Pancreas (tissue), 10 donors: ENCODE data around the gene SPRR3. TPM values are rescaled to one million over a fixed set of nuclear protein-coding genes. Genes with fewer than 3 reads are reported as not detected.

ENCODE experiments used
- ATAC-seq, 4 donors: fragments of 200-7000 bp; cut with Tn5 transposase; one replicate each; pipeline versions ENCODE4 v1.8.0 to v1.9.1; 2020; ENCODE audit warnings: mild to moderate bottlenecking in 4 of 4, moderate library complexity in 4 of 4
- DNase-seq, 6 donors: peaks; one replicate each; pipeline ENCODE4 v3.0.0-alpha.2; 2020
- FAIRE-seq: peaks from 2 replicates; lab custom pipeline; 2012; peaks lifted over from hg19 to GRCh38; lab: Jason Lieb, UNC
- H3K27ac ChIP-seq, 4 donors: fragments of 200-600 bp; sonication (generic); 1 replicate in 3 of 4; 2 replicates in 1 of 4; pipeline versions ENCODE4 v1.5.0 to v1.8.0; 2020
- H3K27me3 ChIP-seq, 4 donors: fragments of 200-600 bp; one replicate each; pipeline ENCODE4 v1.8.0; 2021
- H3K36me3 ChIP-seq, 3 donors: fragments of 200-600 bp; sonication (generic) in 1 of 3; one replicate each; pipeline versions ENCODE4 v1.5.0 to v1.8.0; 2020 to 2021
- H3K4me1 ChIP-seq, 3 donors: fragments of 200-600 bp; one replicate each; pipeline ENCODE4 v1.8.0; 2021
- H3K4me3 ChIP-seq, 4 donors: fragments of 200-600 bp; sonication (generic) in 2 of 4; one replicate each; pipeline versions ENCODE4 v1.5.0 to v1.8.0; 2020 to 2021
- H3K9me3 ChIP-seq, 4 donors: fragments of 200-600 bp; one replicate each; pipeline ENCODE4 v1.8.0; 2021
- whole genome bisulfite sequencing, 2 donors: extraction: QIAGEN DNeasy Blood & Tissue Kit; methylation state at CpG; one replicate each; pipeline ENCODE4 v1.1.7; 2013; 5-methylcytosine and 5-hydroxymethylcytosine counted together
- intact Hi-C, 3 donors: fragments of 100-400 bp; cut with DNase I; formaldehyde crosslinking; loops; one replicate each; pipeline versions ENCODE4 v1.11.1 to v1.14.2; 2022
- polyA plus RNA-seq, 2 donors: library from polyadenylated mRNA; stranded (reverse); fragments of 200-250 nt; gene quantifications; one replicate each; pipeline ENCODE4 v1.2.3, GENCODE V29; 2013
- total RNA-seq, 6 donors: library from RNA; stranded (reverse); fragmentation: NEBNext Ultra II Directional in 4 of 6; extraction: Animal tissue kit (Norgen Biotek cat#: 25700) in 4 of 6; gene quantifications; one replicate each; pipeline versions ENCODE4 v1.2.1 to v1.2.4, GENCODE V29; 2021 to 2023
- TF ChIP-seq, protein P1 (sequence below), 4 donors: fragments of 200-600 bp; sonication (generic) in 3 of 4; IDR thresholded peaks; one replicate each; pipeline versions ENCODE4 v1.5.0 to v1.8.0; 2021; ENCODE audit warnings: antibody characterized with exemption in 4 of 4
- donor health status: healthy with polysubstance abuse.
- donor health status: DM: no; HTN: no; CAD: no; lungs with moderate emphysema.
- donor health status: DM: no; HTN: no; CAD: no.
- donor health status: control.
- donor health status: control.
- donor health status: Bipolar disorder and iron deficiency.
- donor health status: DM: yes; HTN: yes; CAD: no.
- donor health status: DM: no; HTN: no; CAD: no.
- donor health status: DM: no; HTN: no; CAD: no.
- donor health status: DM: yes; HTN: yes; CAD: no.

The SPRR3 gene
- total and polyA plus RNA-seq, 8 donors: 2.8 to 3.2 TPM; not detected in 6

DNA sequence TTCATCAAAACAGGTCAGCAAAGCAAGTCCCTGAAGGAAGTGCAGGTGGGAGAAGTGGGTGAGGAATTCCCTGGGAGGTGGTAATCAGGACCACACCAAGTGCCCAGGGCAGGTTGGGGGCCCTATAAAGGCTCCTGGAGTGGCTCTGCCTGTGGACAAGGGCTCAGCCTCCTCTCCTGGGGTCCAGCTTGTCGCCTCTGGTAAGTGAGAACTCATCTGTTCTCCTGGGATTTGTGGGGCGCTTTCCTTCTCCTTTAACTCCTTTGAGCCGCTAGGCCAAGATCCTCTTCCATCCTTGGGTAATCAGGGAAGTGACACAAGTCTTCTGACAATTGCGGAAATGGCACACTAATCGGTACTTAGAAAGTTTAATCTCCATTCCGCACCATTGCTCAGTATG lies 31.1 kb upstream of the SPRR3 start, which contains the start of gene SPRR4:
TSS of gene SPRR4 (plus strand) at position 154 of the 400 bp plus-strand sequence. CDS start 1,243 bp downstream, outside the sequence.
- FAIRE-seq: no peak

GRCh38 chr1:152972196-152972886 lies 29.2 kb upstream of the SPRR3 start:
- intact Hi-C loops: no loop called here
- DNase-seq (no peak), FAIRE-seq (no peak), ATAC-seq (no peak)
- Histone ChIP-seq H3K36me3 (no peaks in the 10 kb centered on the region), H3K27ac (no peak overlapping the region), H3K9me3 (no peaks in the 10 kb centered on the region), H3K27me3 (no peaks in the 10 kb centered on the region), H3K4me3 (no peak overlapping the region), H3K4me1 (no peaks in the 10 kb centered on the region)
- 75 to 85% methylated on average over 4 of the region's 4 CpGs for WGBS, 2 donors
- TF ChIP-seq, protein P1, sequence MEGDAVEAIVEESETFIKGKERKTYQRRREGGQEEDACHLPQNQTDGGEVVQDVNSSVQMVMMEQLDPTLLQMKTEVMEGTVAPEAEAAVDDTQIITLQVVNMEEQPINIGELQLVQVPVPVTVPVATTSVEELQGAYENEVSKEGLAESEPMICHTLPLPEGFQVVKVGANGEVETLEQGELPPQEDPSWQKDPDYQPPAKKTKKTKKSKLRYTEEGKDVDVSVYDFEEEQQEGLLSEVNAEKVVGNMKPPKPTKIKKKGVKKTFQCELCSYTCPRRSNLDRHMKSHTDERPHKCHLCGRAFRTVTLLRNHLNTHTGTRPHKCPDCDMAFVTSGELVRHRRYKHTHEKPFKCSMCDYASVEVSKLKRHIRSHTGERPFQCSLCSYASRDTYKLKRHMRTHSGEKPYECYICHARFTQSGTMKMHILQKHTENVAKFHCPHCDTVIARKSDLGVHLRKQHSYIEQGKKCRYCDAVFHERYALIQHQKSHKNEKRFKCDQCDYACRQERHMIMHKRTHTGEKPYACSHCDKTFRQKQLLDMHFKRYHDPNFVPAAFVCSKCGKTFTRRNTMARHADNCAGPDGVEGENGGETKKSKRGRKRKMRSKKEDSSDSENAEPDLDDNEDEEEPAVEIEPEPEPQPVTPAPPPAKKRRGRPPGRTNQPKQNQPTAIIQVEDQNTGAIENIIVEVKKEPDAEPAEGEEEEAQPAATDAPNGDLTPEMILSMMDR (IDR thresholded peaks at IDR 0.05): no peak

More for the DNA sequence above, 31.1 kb upstream of the SPRR3 start, which contains the start of gene SPRR4:
- no peaks in the 10 kb centered on the region for H3K36me3 ChIP-seq
- TF ChIP-seq, protein P1 (IDR thresholded peaks at IDR 0.05): no peak
- DNase-seq (no peak), ATAC-seq (no peak)
- intact Hi-C loops: no loop called here
- H3K27me3 ChIP-seq: no peaks in the 10 kb centered on the region
- no peak within 1 kb of the TSS for H3K27ac ChIP-seq
- H3K4me3 ChIP-seq: no peak within 1 kb of the TSS
- H3K9me3 ChIP-seq: no peaks in the 10 kb centered on the region
- H3K4me1 ChIP-seq: no peaks in the 10 kb centered on the region
- WGBS, 2 donors: 89 to 91% methylated on average over 6 of the region's 6 CpGs

DNA sequence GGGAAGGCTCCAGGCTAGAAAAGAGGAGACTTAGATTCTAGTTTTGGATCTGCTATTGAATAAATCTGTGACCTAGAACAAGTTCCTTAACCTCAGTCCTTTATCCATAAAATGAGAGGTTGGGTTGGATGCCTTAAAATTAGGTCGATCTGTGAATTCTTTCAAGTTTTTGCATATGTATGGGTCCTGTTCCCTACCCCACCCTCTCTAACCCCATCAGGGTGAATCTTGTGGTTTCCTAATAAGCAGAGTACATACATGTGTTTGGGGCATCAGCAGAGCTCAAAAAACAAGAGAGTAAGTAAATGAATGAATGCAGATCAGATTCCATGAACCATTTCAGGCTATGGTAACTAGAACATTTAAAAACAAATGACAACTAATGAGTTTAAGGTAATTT lies 24.9 kb upstream of the SPRR3 start:
- no peak for DNase-seq
- no peak for ATAC-seq
- no peak for FAIRE-seq
- H3K36me3 ChIP-seq: no peaks in the 10 kb centered on the region
- H3K4me3 ChIP-seq: no peak overlapping the region
- H3K27me3 ChIP-seq: no peaks in the 10 kb centered on the region
- intact Hi-C loops: no loop called here
- no peaks in the 10 kb centered on the region for H3K9me3 ChIP-seq
- TF ChIP-seq, protein P1 (IDR thresholded peaks at IDR 0.05): no peak
- WGBS, 2 donors: 60 to 69% methylated on average over 1 of the region's 1 CpG
- no peak overlapping the region for H3K27ac ChIP-seq
- no peaks in the 10 kb centered on the region for H3K4me1 ChIP-seq

- intact Hi-C loops: no loop called here
- FAIRE-seq (no peak), DNase-seq (no peak), ATAC-seq (no peak)
- no peak overlapping the region for H3K4me3 ChIP-seq
- H3K4me1 ChIP-seq: no peaks in the 10 kb centered on the region
- TF ChIP-seq, protein P1 (IDR thresholded peaks at IDR 0.05): no peak
- H3K9me3 ChIP-seq: no peaks in the 10 kb centered on the region
- no peaks in the 10 kb centered on the region for H3K36me3 ChIP-seq
- H3K27ac ChIP-seq: no peak overlapping the region
- no peaks in the 10 kb centered on the region for H3K27me3 ChIP-seq
Measured at GRCh38 chr1:152977614-152978013, 23.9 kb upstream of the SPRR3 start.

DNA sequence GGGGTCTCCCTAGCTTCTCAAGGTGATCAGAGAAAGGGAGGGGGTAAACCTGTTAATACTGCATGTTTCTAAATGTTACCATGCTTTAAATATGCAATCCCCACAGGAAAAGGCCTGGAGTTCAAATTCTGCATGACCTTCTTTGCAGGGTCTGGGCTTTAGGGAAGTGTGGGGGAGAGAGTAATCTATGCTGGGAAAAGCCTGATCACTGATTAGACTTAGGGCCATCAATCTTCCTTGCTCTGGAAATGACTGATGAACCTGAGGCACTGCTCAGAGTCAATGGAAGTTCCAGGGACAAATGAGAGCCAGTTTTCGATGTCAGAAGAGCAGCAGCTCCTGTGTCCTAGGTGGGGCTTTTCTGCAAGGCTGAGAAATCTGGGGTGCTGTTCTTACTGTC lies 20.9 kb upstream of the SPRR3 start:
- TF ChIP-seq, protein P1 (IDR thresholded peaks at IDR 0.05): no peak
- Histone ChIP-seq H3K4me1 (no peaks in the 10 kb centered on the region), H3K9me3 (no peaks in the 10 kb centered on the region), H3K27ac (no peak overlapping the region), H3K36me3 (no peaks in the 10 kb centered on the region), H3K27me3 (no peaks in the 10 kb centered on the region), H3K4me3 (no peak overlapping the region)
- ATAC-seq (no peak), FAIRE-seq (no peak), DNase-seq (no peak)
- WGBS, 2 donors: 72 to 74% methylated on average over 1 of the region's 1 CpG
- intact Hi-C loops: no loop called here
